ENCODE results near the gene KIF17.

The KIF17 gene

DNA sequence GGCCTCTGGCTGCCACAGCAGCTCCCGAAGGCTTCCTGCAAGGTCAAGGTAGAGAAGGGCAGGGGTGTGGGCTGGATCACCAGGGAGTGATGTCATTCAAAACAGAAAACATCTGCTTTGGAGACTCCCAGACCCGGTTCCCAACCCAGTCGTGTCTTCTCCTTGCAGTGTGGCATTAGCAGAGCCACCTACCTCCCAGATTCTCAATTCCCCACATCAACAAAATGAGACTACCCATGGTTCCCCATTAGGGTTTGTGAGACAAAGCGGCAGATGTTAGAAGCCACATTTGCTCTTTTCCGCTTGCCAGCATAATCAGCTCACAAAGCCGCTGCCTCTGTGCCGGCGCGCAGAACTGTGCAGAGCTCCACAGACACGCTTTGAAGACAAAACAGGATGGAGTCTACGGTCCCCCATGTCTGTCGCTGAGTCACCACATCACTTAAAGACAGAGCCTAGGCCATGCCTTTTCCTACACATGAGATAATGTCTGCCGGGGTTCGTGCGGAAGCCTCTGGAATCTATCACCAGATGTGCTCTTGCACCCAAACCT, 12.5 kb downstream of the KIF17 start:
- no peak overlapping the region for H3K27ac ChIP-seq
- TF ChIP-seq ZFX (IDR thresholded peaks at IDR 0.05) = no peak
- TF ChIP-seq, protein P1, sequence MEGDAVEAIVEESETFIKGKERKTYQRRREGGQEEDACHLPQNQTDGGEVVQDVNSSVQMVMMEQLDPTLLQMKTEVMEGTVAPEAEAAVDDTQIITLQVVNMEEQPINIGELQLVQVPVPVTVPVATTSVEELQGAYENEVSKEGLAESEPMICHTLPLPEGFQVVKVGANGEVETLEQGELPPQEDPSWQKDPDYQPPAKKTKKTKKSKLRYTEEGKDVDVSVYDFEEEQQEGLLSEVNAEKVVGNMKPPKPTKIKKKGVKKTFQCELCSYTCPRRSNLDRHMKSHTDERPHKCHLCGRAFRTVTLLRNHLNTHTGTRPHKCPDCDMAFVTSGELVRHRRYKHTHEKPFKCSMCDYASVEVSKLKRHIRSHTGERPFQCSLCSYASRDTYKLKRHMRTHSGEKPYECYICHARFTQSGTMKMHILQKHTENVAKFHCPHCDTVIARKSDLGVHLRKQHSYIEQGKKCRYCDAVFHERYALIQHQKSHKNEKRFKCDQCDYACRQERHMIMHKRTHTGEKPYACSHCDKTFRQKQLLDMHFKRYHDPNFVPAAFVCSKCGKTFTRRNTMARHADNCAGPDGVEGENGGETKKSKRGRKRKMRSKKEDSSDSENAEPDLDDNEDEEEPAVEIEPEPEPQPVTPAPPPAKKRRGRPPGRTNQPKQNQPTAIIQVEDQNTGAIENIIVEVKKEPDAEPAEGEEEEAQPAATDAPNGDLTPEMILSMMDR (conservative IDR thresholded peaks at IDR 0.05) = no peak

GRCh38 chr1:20704390-20705202, 13.2 kb downstream of the KIF17 start:
- no peak for TF ChIP-seq ZFX (IDR thresholded peaks at IDR 0.05)
- TF ChIP-seq, protein P1 (conservative IDR thresholded peaks at IDR 0.05) = no peak
- no peak overlapping the region for H3K27ac ChIP-seq

DNA sequence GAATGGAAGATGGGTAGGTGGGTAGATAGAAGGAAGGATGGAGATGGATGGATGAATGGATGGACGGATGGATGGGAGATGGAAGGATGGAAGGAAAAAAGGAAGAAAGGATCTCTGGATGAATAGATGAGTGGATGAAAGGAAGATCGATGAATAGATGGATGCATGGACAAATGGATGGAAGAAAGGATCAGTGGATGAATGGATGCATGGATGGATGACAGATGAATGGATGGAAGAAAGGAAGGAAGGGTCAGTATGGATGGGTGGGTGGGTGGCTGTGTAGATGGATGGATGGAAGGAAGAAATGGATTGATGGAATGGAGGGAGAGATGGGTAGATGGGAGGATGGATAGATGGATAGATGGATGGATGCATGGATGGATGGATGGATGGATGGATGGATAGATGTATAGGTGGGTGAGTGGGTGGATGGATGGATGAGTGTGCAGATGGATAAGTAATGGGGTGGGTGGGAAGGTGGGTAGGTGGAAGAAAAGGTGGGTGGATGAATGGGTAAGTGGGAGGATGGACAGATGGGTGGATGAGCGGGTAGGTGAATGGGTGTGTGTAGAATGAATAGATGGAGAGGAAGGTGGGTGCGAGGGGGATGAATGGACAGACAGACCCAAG, 14.6 kb downstream of the KIF17 start:
- no peak for TF ChIP-seq ZFX (IDR thresholded peaks at IDR 0.05)
- TF ChIP-seq, protein P1 (conservative IDR thresholded peaks at IDR 0.05) = no peak
- no peak overlapping the region for H3K27ac ChIP-seq

- TF ChIP-seq ZFX (IDR thresholded peaks at IDR 0.05) = no peak
- TF ChIP-seq, protein P1 (conservative IDR thresholded peaks at IDR 0.05) = no peak; the same call in 1 of the 2 replicates
- H3K27ac ChIP-seq = no peak overlapping the region
These were observed 15.4 kb downstream of the KIF17 start for GRCh38 chr1:20702416-20702815.

GRCh38 chr1:20701847-20702246, 16.0 kb downstream of the KIF17 start:
- no peak overlapping the region for H3K27ac ChIP-seq
- TF ChIP-seq, protein P1 (conservative IDR thresholded peaks at IDR 0.05) = no peak
- no peak for TF ChIP-seq ZFX (IDR thresholded peaks at IDR 0.05)

- no peak overlapping the region for H3K27ac ChIP-seq
- TF ChIP-seq, protein P1 (conservative IDR thresholded peaks at IDR 0.05) = no peak
- no peak for TF ChIP-seq ZFX (IDR thresholded peaks at IDR 0.05)
These were observed 16.4 kb downstream of the KIF17 start for GRCh38 chr1:20701446-20701845.

DNA sequence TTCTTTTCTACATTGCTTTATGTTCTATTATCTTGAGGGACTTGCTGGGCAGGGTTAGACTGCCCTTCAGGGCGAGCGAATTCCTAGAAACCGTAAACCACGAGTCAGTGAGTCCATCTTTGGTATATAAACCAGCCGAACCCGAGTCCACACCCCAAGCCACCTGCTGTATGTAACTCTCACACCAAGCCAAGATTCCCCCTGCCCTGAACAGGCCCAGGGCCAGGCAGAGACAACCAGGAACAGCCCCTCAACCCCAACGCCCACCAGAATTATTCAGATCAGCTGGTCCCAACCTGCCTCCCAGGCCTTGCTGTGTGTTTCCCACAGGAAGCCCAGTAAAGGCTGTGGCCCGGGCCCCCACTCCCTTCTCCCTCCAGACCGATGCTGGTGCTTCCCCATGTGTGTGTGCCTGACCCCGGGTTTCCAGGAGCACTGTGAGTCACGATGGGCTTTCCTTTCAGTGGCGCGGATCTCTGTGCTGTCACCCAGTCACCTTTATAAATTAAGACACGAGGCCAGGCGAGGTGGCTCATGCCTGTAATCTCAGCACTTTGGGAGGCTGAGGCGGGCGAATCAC, 17.1 kb downstream of the KIF17 start:
- no peak for TF ChIP-seq ZFX (IDR thresholded peaks at IDR 0.05)
- TF ChIP-seq, protein P1 (conservative IDR thresholded peaks at IDR 0.05) = no peak
- H3K27ac ChIP-seq = no peak overlapping the region
